Subcutaneous abdominal adipose tissue (tissue), 5 donors: ENCODE data around the gene HBA1.
"Not testable (repeated sequence)": the region's sequence is repeated elsewhere in the genome, so short reads cannot be mapped to it uniquely, and the experiment has no call there.

Source experiments
- H3K27ac ChIP-seq: one replicate; pipeline ENCODE4 v1.7.0; 2013; ENCODE audit warnings: low read depth, mild to moderate bottlenecking, inconsistent platforms, low read length, moderate library complexity
- H3K27me3 ChIP-seq, 5 donors: one replicate each; pipeline ENCODE4 v1.7.0; 2013; ENCODE audit warnings: low read length in 5 of 5, inconsistent platforms in 1 of 5; ENCODE audit not compliant: control insufficient read depth in 5 of 5, insufficient read depth in 4 of 5
- H3K36me3 ChIP-seq, 5 donors: one replicate each; pipeline ENCODE4 v1.7.0; 2013; ENCODE audit warnings: low read length in 5 of 5; ENCODE audit not compliant: control insufficient read depth in 5 of 5, insufficient read depth in 5 of 5
- H3K4me1 ChIP-seq, 5 donors: one replicate each; pipeline ENCODE4 v1.7.0; 2013; ENCODE audit warnings: low read length in 5 of 5, mild to moderate bottlenecking in 3 of 5, moderate library complexity in 1 of 5; ENCODE audit not compliant: control insufficient read depth in 5 of 5, insufficient read depth in 5 of 5
- H3K4me3 ChIP-seq, 5 donors: one replicate each; pipeline ENCODE4 v1.7.0; 2013; ENCODE audit warnings: low read length in 5 of 5, low read depth in 1 of 5
- H3K9ac ChIP-seq, 5 donors: one replicate each; pipeline ENCODE4 v1.7.0; 2013; ENCODE audit warnings: low read length in 5 of 5, mild to moderate bottlenecking in 4 of 5, moderate library complexity in 3 of 5
- H3K9me3 ChIP-seq, 5 donors: one replicate each; pipeline ENCODE4 v1.7.0; 2013; ENCODE audit warnings: low read length in 5 of 5; ENCODE audit not compliant: control insufficient read depth in 5 of 5
- donor health status: healthy.
- donor health status: healthy.
- donor health status: healthy.
- donor health status: healthy.
- donor health status: healthy.

Gene HBA1

DNA sequence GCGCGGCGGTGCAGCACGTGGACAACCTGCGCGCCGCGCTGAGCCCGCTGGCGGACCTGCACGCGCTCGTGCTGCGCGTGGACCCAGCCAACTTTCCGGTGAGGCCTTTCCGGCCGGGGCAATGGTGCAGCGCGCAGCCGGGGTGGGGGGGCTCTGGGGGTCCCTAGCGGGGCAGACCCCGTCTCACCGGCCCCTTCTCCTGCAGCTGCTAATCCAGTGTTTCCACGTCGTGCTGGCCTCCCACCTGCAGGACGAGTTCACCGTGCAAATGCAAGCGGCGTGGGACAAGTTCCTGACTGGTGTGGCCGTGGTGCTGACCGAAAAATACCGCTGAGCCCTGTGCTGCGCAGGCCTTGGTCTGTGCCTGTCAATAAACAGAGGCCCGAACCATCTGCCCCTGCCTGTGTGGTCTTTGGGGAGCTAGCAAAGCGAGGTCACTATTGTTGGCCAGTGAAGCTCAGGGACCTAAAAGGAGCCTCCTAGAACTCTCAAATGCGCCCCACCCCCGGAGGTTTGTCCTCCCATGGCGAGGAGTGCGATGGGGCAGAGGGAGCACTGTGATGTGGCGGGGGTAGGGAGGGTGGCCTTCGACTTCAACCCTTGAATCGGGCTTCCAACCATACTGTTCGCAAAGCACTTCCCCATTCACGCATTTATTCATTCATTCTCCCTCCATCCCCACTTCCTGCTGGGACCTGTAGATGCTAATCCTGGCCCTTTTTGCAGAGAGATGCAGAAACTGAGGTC is 9.9 kb upstream of the HBA1 start:
- Histone ChIP-seq H3K36me3 (no peaks in the 10 kb centered on the region), H3K4me1 (peaks cover 0 to 18% (median 16%) of the 10 kb centered on the region in 5 donors), H3K27ac (no peak overlapping the region), H3K9me3 (no peaks in the 10 kb centered on the region), H3K4me3 (peak overlapping the region in 1 of 5 donors; percentile 37), H3K27me3 (peaks cover 34 to 52% (median 48%) of the 10 kb centered on the region in 5 donors), H3K9ac (no peak overlapping the region)

DNA sequence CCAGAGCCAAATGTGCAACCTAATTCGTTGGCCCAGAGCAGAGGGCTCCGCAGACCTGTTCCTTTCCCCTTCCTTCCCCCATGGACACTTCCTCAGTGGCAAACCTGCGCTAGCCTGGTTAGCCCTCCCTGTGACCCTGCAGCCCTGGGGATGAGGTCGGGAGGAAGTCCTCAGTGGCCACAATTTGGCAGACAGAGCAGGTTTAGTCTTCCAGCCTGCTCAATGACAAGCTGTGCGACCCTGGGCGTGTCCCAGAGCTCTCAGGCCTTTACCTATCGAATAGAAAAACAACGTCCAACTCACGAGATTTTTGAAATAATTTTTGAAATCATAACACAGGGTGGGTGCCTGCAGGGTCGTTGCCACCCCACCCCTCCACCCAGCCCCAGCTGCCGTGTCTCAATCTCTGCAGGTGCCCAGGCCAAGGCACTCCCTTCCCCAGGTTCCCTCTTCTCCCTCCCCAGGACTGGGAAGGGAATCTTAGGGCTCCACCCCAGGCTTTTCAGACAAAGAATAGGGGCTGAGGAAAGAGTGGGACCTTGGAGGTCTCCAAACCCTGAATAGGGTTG is 9.3 kb upstream of the HBA1 start:
- H3K27ac ChIP-seq = no peak overlapping the region
- H3K9me3 ChIP-seq = no peaks in the 10 kb centered on the region
- H3K9ac ChIP-seq = no peak overlapping the region
- peaks cover 0 to 18% (median 16%) of the 10 kb centered on the region in 5 donors for H3K4me1 ChIP-seq
- no peaks in the 10 kb centered on the region for H3K36me3 ChIP-seq
- H3K4me3 ChIP-seq = no peak overlapping the region
- peaks cover 34 to 54% (median 48%) of the 10 kb centered on the region in 5 donors for H3K27me3 ChIP-seq

DNA sequence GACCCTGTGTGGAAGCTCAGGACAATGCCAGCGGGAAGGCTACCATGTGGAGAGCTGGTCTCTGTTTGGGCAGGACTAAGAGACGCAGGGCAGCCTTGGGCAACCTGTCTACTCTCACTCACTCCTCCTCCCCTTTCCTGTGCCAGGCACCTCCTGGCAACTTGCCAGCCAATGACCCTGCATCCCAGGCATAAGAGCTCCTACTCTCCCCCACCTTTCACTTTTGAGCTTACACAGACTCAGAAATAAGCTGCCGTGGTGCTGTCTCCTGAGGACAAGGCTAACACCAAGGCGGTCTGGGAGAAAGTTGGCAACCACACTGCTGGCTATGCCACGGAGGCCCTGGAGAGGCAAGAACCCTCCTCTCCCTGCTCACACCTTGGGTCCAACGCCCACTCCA is 8.1 kb upstream of the HBA1 start:
- Histone ChIP-seq H3K4me3 (no peak overlapping the region), H3K27ac (no peak overlapping the region), H3K9ac (no peak overlapping the region), H3K27me3 (peaks cover 34 to 51% (median 45%) of the 10 kb centered on the region in 5 donors), H3K4me1 (peaks cover 0 to 18% (median 16%) of the 10 kb centered on the region in 5 donors), H3K9me3 (no peaks in the 10 kb centered on the region), H3K36me3 (no peaks in the 10 kb centered on the region)

DNA sequence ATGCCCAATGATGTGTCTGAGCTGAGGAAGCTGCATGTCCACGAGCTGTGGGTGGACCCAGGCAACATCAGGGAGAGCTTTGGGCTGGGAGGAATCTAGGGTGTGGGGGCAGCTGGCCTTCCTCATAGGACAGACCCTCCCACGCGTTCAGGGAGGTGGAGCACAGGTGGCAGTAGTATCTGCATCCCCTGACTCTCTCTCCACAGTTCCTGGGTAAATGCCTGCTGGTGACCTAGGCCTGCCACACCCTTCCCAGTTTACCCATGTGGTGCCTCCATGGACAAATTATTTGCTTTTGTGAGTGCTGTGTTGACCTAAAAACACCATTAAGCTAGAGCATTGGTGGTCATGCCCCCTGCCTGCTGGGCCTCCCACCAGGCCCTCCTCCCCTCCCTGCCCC is 7.5 kb upstream of the HBA1 start:
- Histone ChIP-seq H3K9ac (no peak overlapping the region), H3K4me1 (peaks cover 0 to 18% (median 16%) of the 10 kb centered on the region in 5 donors), H3K9me3 (no peaks in the 10 kb centered on the region), H3K27me3 (peaks cover 34 to 49% (median 45%) of the 10 kb centered on the region in 5 donors), H3K4me3 (no peak overlapping the region), H3K36me3 (no peaks in the 10 kb centered on the region), H3K27ac (no peak overlapping the region)

DNA sequence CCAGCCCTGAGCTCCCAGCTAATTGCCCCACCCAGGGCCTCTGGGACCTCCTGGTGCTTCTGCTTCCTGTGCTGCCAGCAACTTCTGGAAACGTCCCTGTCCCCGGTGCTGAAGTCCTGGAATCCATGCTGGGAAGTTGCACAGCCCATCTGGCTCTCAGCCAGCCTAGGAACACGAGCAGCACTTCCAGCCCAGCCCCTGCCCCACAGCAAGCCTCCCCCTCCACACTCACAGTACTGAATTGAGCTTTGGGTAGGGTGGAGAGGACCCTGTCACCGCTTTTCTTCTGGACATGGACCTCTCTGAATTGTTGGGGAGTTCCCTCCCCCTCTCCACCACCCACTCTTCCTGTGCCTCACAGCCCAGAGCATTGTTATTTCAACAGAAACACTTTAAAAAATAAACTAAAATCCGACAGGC is 6.4 kb upstream of the HBA1 start:
- H3K9me3 ChIP-seq, H3K4me3 ChIP-seq, H3K27ac ChIP-seq, H3K36me3 ChIP-seq, H3K9ac ChIP-seq: not testable (repeated sequence)
- Histone ChIP-seq H3K4me1 (peaks cover 0 to 16% (median 13%) of the 10 kb centered on the region in 5 donors), H3K27me3 (peaks cover 35 to 52% (median 47%) of the 10 kb centered on the region in 5 donors)

DNA sequence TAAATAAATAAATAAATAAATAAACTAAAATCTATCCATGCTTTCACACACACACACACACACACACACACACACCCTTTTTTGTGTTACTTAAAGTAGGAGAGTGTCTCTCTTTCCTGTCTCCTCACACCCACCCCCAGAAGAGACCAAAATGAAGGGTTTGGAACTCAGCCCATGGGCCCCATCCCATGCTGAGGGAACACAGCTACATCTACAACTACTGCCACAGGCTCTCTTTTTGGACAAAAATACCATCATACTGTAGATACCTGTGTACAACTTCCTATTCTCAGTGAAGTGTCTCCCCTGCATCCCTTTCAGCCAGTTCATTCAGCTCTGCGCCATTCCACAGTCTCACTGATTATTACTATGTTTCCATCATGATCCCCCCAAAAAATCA is 5.7 kb upstream of the HBA1 start:
- H3K27ac ChIP-seq = no peak overlapping the region
- no peak overlapping the region for H3K9ac ChIP-seq
- H3K36me3 ChIP-seq = no peaks in the 10 kb centered on the region
- H3K9me3 ChIP-seq = no peaks in the 10 kb centered on the region
- peaks cover 0 to 9% (median 6%) of the 10 kb centered on the region in 5 donors for H3K4me1 ChIP-seq
- peaks cover 33 to 50% (median 46%) of the 10 kb centered on the region in 5 donors for H3K27me3 ChIP-seq
- no peak overlapping the region for H3K4me3 ChIP-seq

DNA sequence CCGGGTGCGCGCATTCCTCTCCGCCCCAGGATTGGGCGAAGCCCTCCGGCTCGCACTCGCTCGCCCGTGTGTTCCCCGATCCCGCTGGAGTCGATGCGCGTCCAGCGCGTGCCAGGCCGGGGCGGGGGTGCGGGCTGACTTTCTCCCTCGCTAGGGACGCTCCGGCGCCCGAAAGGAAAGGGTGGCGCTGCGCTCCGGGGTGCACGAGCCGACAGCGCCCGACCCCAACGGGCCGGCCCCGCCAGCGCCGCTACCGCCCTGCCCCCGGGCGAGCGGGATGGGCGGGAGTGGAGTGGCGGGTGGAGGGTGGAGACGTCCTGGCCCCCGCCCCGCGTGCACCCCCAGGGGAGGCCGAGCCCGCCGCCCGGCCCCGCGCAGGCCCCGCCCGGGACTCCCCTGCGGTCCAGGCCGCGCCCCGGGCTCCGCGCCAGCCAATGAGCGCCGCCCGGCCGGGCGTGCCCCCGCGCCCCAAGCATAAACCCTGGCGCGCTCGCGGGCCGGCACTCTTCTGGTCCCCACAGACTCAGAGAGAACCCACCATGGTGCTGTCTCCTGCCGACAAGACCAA is 4.0 kb upstream of the HBA1 start, which contains the start of gene HBA2:
HBA2 (plus strand) TSS at position 503 of the 568 bp plus-strand sequence; CDS start at position 540, 37 bp downstream.
- H3K9me3 ChIP-seq, H3K36me3 ChIP-seq, H3K27ac ChIP-seq, H3K4me1 ChIP-seq, H3K4me3 ChIP-seq, H3K9ac ChIP-seq: not testable (repeated sequence)
- H3K27me3 ChIP-seq = peaks cover 19 to 35% (median 33%) of the 10 kb centered on the region in 5 donors

DNA sequence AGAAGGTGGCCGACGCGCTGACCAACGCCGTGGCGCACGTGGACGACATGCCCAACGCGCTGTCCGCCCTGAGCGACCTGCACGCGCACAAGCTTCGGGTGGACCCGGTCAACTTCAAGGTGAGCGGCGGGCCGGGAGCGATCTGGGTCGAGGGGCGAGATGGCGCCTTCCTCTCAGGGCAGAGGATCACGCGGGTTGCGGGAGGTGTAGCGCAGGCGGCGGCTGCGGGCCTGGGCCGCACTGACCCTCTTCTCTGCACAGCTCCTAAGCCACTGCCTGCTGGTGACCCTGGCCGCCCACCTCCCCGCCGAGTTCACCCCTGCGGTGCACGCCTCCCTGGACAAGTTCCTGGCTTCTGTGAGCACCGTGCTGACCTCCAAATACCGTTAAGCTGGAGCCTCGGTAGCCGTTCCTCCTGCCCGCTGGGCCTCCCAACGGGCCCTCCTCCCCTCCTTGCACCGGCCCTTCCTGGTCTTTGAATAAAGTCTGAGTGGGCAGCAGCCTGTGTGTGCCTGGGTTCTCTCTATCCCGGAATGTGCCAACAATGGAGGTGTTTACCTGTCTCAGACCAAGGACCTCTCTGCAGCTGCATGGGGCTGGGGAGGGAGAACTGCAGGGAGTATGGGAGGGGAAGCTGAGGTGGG is 3.1 kb upstream of the HBA1 start:
- H3K9me3 ChIP-seq, H3K36me3 ChIP-seq, H3K9ac ChIP-seq, H3K4me1 ChIP-seq, H3K27ac ChIP-seq, H3K4me3 ChIP-seq: not testable (repeated sequence)
- peaks cover 23 to 36% (median 33%) of the 10 kb centered on the region in 5 donors for H3K27me3 ChIP-seq

DNA sequence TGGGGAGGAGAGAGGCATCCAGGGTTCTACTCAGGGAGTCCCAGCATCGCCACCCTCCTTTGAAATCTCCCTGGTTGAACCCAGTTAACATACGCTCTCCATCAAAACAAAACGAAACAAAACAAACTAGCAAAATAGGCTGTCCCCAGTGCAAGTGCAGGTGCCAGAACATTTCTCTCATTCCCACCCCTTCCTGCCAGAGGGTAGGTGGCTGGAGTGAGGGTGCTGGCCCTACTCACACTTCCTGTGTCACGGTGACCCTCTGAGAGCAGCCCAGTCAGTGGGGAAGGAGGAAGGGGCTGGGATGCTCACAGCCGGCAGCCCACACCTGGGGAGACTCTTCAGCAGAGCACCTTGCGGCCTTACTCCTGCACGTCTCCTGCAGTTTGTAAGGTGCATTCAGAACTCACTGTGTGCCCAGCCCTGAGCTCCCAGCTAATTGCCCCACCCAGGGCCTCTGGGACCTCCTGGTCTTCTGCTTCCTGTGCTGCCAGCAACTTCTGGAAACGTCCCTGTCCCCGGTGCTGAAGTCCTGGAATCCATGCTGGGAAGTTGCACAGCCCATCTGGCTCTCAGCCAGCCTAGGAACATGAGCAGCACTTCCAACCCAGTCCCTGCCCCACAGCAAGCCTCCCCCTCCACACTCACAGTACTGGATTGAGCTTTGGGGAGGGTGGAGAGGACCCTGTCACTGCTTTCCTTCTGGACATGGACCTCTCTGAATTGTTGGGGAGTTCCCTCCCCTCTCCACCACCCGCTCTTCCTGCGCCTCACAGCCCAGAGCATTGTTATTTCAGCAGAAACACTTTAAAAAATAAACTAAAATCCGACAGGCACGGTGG is 2.3 kb upstream of the HBA1 start:
- not testable (repeated sequence) for H3K36me3 ChIP-seq, H3K4me1 ChIP-seq, H3K9ac ChIP-seq, H3K4me3 ChIP-seq, H3K27ac ChIP-seq, H3K9me3 ChIP-seq
- peaks cover 22 to 31% (median 27%) of the 10 kb centered on the region in 5 donors for H3K27me3 ChIP-seq
